ENCODE results near the gene CSF1.

CSF1 gene

DNA sequence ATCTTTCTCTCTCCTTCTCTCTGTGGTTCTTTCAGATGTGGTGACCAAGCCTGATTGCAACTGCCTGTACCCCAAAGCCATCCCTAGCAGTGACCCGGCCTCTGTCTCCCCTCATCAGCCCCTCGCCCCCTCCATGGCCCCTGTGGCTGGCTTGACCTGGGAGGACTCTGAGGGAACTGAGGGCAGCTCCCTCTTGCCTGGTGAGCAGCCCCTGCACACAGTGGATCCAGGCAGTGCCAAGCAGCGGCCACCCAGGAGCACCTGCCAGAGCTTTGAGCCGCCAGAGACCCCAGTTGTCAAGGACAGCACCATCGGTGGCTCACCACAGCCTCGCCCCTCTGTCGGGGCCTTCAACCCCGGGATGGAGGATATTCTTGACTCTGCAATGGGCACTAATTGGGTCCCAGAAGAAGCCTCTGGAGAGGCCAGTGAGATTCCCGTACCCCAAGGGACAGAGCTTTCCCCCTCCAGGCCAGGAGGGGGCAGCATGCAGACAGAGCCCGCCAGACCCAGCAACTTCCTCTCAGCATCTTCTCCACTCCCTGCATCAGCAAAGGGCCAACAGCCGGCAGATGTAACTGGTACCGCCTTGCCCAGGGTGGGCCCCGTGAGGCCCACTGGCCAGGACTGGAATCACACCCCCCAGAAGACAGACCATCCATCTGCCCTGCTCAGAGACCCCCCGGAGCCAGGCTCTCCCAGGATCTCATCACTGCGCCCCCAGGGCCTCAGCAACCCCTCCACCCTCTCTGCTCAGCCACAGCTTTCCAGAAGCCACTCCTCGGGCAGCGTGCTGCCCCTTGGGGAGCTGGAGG is 12.7 kb downstream of the CSF1 start:
- peak; percentile 9 for DNase-seq

DNA sequence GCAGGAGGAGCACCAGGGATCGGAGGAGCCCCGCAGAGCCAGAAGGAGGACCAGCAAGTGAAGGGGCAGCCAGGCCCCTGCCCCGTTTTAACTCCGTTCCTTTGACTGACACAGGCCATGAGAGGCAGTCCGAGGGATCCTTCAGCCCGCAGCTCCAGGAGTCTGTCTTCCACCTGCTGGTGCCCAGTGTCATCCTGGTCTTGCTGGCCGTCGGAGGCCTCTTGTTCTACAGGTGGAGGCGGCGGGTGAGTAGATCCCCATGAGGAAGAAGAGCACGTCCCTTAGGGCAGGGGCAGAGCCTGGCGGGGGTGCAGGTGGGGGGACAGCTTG is 13.3 kb downstream of the CSF1 start:
- no peak for DNase-seq

DNA sequence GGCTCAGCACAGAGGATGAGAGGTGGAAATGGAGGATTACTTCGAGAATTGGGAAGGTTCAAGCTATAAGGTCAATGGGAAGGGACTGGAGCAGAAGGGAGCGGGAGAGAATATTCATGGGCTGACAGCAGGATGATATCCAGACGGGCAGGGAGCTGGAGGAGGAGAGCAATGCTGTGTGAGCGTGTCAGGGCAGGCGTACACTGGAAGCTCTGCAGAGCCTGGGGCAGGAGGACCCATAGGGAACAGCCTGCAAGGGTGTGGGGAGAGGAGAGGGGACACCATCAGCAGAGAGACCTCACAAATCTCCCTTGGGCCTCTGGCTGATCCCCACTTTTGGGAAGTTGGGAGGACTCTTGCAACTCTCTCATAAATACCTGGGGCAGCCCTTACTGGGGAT is 13.7 kb downstream of the CSF1 start:
- no peak for DNase-seq

DNA sequence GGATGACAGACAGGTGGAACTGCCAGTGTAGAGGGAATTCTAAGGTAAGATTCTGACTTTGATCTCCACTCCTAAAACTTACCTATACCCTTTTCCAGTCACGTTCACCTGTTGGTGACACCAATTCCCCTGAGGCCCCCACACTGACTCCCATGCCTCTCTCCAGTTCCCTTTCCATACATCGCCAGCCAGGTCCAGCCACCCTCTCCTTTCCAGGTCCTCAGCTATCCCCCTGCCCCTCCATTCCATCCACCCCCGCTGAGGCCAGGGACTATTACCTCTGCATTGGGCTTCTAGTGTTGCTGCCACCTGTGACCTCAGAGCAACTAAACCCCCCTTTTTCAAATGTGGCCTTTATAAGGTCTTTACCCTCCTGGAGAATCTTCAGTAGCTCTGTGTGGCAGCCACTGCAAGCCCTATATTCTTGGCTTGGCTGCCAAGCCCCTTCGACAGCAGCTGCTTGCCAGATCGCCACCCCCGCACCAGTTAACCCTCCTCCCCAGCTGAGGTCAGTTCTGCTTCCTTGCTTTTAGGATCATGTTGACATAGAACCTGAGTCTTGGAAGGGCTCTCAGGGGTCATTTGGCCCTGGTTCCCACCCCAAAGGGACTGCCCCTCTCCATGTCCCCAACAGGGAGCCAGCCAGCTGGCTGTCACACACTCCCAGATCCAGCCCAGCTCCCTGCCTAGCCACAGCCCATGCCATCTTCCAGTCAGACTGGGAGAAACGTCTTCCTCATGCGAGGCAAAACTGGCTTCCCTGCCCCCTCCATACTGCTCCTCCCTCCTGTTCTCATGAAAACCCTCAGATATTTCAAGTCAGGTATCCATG is 14.7 kb downstream of the CSF1 start:
- DNase-seq, result no peak

DNA sequence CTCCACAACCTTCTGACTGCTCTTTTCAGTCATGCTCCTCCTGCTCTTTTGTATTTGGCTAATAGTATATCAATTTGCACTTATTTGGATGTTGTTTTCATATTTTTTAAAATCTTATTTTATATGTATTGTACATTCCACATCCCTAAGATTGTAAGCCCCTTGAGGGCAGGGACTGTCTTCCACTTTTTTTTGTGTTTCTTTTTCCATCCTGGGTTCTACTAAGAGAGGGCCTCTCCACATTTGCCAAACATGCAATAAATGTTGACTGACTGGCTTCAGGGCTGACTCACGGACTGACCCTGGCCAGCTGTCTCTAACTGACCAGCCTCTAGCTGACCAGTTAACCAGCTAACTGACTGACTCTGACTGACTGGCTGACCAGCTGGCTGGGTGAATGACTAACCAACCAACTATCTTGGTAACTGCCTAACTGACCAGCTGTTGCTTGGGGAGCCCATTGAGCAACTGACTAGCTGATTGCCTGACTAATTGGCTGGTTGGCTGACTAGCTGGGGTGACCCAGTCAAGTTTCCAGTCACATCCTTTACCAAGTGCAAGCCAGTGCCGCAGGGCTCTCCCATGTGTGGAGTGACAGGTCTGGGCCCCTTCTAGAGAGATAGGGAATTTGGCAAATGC is 16.1 kb downstream of the CSF1 start:
- no peak for DNase-seq

DNA sequence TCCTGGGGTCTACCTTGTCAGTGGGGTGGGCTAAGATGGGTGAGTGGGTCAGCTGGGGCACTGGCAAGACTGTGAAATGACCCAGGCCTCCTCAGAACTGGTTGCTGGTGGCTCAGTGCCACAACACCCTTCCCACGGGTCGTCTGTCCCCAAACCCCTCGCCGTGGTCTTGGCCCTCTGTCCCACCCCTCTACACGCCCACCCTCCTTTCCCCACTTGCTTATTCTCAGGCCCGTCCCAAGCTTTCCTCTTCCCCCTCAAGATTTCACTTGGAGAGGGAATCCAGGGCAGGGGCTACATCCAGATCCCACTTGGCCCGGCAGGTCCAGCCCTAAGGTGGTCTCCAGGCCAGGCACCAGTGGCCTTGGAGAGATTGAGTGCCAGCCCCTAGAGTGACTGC is 16.7 kb downstream of the CSF1 start:
- no peak for DNase-seq

DNA sequence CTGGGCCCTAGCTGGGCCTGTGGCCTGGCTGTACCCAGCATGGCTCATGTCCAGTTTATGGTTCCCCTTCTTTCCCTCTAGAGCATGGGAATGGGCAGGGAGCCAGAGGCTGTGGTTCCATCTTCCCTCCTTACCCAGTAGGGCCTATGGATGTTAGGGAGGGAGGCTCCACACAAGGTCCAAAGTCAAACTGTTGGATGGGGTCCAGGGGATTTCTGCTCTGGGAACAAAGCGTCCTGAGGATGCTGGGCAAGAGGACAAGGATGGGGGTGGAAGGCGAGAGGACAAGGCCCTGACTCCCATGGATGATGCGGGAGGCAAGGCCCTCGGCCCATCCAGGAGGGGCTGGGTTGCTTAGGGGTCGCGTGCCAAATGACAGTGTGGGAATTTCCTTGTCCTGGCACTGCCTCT is 17.3 kb downstream of the CSF1 start:
- peak; percentile 68 for DNase-seq

DNA sequence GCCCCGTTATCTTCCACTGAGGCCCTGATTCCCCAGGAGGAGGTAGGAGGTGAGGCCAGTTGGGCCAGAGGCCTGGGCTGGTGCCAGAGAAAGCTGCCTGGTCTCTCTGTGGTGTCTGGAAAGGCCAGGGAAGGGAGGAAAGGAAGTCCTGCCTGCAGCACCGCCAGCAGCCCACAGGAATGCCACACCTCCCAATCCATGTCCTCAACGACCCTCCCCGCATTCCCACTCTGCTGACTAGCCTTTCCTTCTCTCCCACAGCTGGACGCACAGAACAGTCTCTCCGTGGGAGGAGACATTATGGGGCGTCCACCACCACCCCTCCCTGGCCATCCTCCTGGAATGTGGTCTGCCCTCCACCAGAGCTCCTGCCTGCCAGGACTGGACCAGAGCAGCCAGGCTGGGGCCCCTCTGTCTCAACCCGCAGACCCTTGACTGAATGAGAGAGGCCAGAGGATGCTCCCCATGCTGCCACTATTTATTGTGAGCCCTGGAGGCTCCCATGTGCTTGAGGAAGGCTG is 18.0 kb downstream of the CSF1 start:
- DNase-seq, result no peak

DNA sequence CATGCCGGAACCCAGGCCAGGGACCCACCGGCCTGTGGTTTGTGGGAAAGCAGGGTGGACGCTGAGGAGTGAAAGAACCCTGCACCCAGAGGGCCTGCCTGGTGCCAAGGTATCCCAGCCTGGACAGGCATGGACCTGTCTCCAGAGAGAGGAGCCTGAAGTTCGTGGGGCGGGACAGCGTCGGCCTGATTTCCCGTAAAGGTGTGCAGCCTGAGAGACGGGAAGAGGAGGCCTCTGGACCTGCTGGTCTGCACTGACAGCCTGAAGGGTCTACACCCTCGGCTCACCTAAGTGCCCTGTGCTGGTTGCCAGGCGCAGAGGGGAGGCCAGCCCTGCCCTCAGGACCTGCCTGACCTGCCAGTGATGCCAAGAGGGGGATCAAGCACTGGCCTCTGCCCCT is 18.5 kb downstream of the CSF1 start:
- DNase-seq, result no peak

DNA sequence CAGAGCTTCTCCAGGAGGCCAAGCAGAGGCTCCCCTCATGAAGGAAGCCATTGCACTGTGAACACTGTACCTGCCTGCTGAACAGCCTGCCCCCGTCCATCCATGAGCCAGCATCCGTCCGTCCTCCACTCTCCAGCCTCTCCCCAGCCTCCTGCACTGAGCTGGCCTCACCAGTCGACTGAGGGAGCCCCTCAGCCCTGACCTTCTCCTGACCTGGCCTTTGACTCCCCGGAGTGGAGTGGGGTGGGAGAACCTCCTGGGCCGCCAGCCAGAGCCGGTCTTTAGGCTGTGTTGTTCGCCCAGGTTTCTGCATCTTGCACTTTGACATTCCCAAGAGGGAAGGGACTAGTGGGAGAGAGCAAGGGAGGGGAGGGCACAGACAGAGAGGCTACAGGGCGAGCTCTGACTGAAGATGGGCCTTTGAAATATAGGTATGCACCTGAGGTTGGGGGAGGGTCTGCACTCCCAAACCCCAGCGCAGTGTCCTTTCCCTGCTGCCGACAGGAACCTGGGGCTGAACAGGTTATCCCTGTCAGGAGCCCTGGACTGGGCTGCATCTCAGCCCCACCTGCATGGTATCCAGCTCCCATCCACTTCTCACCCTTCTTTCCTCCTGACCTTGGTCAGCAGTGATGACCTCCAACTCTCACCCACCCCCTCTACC is 19.1 kb downstream of the CSF1 start:
- DNase-seq, result no peak

DNA sequence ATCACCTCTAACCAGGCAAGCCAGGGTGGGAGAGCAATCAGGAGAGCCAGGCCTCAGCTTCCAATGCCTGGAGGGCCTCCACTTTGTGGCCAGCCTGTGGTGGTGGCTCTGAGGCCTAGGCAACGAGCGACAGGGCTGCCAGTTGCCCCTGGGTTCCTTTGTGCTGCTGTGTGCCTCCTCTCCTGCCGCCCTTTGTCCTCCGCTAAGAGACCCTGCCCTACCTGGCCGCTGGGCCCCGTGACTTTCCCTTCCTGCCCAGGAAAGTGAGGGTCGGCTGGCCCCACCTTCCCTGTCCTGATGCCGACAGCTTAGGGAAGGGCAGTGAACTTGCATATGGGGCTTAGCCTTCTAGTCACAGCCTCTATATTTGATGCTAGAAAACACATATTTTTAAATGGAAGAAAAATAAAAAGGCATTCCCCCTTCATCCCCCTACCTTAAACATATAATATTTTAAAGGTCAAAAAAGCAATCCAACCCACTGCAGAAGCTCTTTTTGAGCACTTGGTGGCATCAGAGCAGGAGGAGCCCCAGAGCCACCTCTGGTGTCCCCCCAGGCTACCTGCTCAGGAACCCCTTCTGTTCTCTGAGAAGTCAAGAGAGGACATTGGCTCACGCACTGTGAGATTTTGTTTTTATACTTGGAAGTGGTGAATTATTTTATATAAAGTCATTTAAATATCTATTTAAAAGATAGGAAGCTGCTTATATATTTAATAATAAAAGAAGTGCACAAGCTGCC is 19.8 kb downstream of the CSF1 start:
- DNase-seq, result no peak

DNA sequence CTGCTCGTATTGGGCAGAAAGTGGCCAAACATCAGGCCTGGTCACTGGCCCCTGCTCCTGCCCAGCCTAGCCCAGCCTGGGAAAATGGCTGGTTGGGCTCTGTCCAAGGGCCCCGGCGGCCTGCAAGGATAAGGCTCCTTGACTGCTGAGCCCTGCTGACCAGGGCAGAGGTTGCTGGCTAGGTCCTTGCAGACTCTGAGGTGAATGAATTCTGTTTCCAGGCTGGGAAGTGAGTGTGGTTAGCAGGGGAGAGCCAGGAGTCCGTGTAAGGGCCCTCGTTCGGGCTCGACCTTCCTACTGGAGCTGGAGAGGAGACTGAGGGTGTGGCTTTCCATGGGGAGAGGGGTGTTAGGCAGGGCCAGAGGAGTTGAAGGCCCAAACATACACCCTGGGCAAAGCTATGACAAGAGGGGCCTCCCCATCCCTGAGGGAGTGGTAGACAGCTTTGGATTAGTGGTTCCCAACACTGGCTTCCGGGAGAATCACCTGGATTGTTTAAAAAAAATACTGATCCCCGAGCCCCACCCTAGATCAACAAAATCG is 20.6 kb downstream of the CSF1 start:
- DNase-seq, result peak; percentile 65

DNA sequence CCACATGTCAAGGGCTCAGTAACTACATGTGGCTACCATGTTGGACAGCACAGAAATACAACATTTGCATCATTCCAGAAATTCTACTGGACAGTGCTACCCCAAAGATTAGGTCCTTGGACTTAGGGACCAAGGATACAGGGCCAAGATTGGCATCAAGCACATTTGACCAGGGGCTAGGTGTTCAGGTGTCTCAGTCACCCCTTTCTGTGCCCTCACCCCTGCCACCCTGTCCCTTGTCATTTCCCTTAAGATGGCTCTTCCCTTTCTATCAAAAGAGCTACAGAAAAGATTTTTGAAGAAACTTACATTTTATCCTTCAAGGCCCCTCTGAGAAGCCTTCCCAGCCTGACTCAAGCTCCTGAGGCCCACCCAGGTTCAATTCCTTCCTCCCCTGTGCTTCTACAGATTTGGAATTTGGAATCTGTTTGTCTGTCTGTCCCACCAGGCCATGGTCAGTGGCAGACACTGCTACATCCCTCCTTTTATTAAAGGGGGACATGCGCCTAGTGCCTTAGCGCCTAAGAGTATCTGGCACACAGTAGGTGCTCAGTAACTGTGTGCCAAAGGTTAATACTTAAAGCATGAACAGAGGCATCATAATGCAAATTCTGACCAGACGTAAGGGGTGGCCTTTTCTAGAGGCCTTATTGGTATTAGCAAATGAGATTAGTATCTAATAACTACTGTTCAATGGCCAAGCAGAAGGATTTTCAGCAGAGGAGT is 21.4 kb downstream of the CSF1 start:
- DNase-seq, result no peak

DNA sequence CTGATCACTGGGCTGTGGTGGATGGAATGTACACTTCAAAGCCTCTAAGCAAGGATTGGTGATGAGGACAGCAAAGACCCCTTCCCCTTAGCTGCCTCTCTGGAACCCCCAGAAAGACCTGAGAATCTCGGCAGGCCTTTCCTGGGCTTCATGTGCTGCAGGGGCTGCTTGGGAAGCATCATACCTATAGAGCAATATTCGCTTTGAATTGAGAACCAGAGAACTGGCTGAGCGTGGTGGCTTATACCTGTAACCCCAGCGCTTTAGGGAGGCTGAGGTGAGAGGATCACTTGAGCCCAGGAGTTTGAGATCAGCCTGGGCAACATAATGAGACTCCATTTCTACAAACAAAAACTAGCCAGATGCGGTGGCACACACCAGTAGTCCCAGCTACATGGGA is 22.0 kb downstream of the CSF1 start:
- DNase-seq, result no peak

DNA sequence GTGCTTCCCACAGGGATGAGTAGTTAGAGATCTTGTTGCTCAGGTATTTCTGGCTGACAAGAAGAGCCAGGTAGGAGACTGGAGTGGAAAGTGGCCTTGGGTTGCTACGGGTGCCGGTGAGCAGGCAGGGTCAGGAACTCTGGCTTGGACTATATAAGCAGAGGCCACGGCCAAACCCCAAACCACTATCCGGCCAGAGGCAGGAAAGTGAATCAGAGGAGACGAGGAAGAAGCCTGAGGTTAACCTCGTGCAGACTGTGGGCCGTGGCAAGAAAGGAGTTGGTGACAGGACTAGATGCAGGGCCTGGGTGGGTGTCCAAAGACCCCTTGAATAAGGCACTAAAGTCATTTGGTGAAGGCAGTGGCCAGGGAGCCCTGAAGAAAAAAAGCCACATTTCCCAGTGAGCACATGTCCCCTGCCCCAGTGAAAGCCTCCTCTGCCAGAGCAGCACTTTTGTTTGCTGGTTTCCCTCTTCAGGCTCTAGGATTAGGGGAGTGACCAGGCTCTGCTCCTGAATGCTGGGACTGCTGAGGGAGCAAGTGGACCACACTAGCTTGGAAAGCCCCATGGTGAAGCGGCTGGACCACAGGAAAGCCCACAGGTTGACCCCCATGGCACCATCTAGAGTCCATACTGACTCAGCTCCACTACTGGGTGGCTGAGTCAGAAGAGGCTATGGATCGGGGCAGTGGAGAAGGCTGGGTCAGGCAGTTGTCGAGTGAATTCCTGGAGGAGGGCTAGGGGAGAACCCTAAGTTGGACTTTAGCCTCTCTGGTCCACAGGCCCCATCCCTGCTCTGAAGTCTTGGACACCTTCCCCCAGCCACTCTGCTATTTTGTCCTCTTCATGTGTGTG is 23.4 kb downstream of the CSF1 start:
- no peak for DNase-seq

DNA sequence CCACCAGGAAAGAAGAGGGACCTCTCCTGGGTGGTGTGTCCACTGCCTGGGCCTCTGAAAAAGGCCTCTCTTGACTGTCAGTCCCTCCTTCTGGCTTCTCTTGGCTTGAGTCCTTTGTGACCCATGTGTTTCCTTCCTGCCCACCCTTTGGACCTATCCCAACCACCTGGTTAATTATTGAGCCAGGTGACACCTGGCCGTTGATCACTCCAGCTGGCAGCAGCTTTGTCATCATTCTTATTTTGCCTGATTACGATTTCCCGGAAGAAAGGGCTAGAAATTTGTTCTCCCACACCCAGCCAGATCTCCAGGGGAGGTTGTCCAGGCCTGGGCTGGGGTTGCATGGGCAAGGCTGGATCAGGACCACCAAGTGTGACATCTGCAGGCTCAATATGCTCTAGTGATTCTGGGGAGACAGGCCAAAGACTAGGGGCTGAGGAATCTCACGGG is 24.8 kb downstream of the CSF1 start:
- DNase-seq, result no peak

DNA sequence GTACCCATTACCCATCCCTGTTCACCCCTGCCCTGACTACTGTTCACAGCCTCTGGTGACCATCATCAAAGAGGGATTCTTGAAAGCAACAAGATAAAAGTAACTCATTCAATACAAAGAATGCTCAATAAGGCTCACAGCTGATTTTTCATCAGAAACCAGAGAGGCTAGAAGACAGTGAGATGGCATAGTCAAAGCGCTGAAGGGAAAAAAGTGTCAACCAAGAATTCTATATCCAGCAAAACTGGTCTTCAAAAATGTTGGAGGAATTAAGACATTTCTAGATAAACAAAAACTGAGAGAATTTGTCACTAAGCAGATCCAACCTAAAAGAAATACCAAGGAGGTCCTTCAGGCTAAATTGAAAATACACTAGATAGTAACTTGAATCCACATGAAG is 27.1 kb downstream of the CSF1 start:
- DNase-seq, result no peak

DNA sequence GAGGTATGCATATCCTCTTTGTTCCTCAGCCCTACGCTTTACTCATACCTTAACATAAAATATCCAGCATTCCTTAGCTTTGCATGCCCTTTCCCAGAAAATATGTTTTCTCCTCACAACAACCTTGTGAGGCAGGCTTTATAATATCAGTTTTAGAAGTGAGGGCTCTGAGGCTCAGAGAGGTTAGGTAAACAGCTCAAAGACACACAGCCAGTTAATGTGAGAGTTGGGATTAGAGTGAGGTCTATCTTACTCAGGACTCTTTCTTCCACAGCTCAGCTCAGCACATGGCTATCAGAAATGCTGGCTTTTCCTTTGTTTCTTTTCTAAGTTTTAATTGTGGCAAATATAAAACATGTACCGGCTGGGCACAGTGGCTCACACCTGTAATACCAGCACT is 27.9 kb downstream of the CSF1 start:
- no peak for DNase-seq

DNA sequence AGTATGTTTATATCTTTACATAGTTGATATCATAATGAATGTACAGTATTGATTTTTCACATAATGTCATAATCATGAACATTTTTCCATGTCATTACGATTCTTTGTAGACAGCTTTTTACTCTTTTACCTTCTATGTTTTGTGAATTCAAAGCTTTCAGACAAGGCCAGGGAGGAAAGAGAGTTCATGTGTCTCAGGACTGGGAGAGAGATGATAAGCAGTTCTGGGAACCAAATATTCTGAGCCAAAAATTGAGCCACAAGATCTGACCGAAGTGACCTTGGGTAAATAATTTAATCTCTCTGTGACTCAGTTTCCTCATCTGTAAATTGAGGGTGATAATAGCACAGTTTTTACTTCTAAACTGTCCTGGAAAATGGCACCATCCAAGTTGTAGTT is 31.8 kb downstream of the CSF1 start:
- DNase-seq, result no peak

DNA sequence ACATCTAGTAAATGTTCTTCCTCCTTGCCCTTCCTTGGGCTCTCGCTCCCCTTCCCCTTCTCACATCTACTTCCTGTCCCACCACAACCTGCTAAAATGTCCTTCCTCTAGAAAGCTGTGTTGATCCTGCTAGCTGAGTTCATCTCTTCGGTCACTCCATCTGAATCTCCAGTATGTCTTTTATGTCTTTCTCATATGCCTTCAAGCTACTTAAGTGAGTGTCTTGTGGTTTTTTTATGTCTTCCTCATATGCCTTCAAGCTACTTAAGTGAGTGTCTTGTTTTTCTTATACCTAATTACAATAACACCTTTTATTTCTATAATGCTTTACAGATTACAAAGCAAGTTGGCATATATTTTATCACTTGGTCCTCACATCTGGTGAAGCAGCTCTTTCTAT is 33.9 kb downstream of the CSF1 start:
- no peak for DNase-seq
